ENCODE measurements around the gene LRCH3.

LRCH3 gene

DNA sequence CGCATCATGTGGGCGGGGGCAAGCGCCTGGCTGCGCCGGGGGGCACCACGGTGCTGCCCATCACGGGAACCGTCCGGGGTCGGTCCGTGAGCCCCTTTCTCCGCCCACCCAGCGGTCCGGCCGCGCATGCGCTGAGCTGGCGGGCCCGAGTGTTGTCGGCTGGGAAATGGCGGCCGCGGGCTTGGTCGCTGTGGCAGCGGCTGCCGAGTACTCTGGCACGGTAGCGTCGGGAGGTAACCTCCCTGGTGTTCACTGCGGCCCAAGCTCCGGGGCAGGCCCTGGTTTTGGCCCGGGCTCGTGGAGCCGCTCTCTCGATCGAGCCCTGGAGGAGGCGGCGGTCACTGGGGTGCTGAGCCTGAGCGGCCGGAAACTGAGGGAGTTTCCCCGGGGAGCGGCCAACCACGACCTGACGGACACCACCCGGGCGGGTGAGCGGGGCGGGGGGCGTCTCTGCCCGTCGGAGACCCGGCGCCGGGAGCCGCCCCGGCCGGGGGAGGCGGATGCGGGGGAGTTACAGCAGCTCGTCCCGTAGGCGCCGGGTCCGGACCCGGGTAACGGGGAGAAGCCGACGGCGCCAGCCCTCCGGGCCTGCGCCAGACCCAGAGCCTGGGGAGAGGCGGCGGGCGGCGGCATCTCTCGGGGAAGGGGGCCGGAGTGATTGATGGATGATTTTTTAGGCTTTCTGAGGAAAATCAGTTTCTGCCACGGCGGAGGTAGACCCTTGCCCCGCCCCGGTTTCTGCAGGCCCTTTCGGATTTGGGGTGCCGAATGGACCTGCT lies at the start of gene LRCH3:
TSS of gene LRCH3 (plus strand) at position 142 of the 779 bp plus-strand sequence. CDS start at position 167, 25 bp downstream.
- Mint-ChIP-seq H3K36me3 (peaks cover 10 to 44% of the 10 kb centered on the region in 2 donors), H3K9me3 (no peaks in the 10 kb centered on the region), H3K27me3 (no peaks in the 10 kb centered on the region), H3K4me3 (peak within 1 kb of the TSS; percentile 90 to 93), H3K27ac (peak within 1 kb of the TSS; percentile 98), H3K4me1 (peaks cover 31 to 64% of the 10 kb centered on the region in 2 donors)
- DNase-seq (peak; percentile 86), ATAC-seq (replicated peaks) (peak; percentile 76 to 79)

DNA sequence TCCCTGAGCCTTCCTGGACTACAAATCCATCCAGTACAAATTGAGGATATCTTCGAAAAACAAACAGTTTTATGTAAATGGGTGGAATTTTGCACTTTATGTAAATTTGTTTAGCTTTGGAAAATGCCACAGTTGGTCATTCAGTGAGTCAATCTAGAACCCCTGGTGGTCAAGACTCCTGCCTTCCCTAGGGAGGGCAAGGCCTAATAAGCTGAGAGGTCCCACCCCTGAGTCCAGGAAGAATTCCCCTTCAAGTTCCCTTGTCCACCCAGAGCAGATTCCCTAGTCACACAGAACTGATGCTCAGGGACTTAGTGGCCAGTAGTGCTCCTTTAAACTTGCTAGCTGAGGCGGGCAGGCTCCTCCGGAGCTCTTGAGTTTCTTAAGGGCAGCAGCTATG lies 48.3 kb upstream of the LRCH3 start:
- DNase-seq: no peak
- no peaks in the 10 kb centered on the region for H3K9me3 Mint-ChIP-seq
- H3K27ac Mint-ChIP-seq: no peak overlapping the region

DNA sequence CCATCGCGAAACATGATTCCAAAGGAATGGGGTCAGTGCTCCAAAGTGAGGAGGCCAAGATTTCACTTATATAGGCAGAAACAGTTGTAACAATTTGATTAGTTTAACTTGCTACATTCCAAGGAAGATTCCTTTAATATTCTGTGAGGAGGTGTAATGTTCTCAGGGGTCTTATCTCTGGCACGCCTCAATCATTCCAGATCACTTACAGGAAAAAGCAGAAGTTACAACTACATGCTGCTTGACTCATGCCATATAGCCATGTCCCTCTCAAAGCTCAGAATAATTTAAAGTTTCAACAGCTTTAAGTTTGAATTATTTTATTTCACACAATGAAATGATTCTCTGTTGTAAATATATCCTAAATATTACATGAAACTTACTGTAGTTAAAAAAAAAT lies 44.8 kb upstream of the LRCH3 start:
- DNase-seq (no peak), ATAC-seq (replicated peaks) (no peak)
- peaks cover 13 to 27% of the 10 kb centered on the region in 2 donors for H3K4me1 Mint-ChIP-seq
- no peaks in the 10 kb centered on the region for H3K9me3 Mint-ChIP-seq
- H3K27me3 Mint-ChIP-seq: no peaks in the 10 kb centered on the region
- H3K27ac Mint-ChIP-seq: no peak overlapping the region
- peaks cover 7 to 19% of the 10 kb centered on the region in 2 donors for H3K36me3 Mint-ChIP-seq
- no peak overlapping the region for H3K4me3 Mint-ChIP-seq

More for the DNA sequence above, 48.3 kb upstream of the LRCH3 start:
- H3K36me3 Mint-ChIP-seq: peaks cover 2 to 5% of the 10 kb centered on the region in 2 donors
- no peak overlapping the region for H3K4me3 Mint-ChIP-seq
- no peaks in the 10 kb centered on the region for H3K27me3 Mint-ChIP-seq
- no peak for ATAC-seq (replicated peaks)
- peaks cover 9 to 22% of the 10 kb centered on the region in 2 donors for H3K4me1 Mint-ChIP-seq

DNA sequence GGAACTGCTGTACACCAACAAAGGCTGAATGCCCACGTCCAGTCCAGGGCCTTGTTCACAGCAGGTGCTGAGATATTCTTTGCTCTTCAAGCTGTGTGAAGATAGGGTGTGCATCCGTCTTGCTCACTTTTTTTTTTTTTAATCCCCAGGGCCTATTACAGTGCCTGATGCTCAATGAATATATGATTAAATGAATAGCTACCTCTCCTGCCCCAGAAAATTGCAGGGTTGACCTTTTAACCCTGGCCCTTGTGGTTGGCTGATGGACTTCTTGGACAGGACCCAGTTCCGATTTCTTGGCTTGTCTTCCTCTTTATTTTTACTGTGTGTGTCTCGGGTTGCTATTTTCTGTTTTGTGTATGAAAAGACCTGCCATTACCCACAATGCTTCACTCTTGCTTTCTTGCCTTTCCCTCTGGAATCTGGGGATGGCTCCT lies 44.2 kb upstream of the LRCH3 start:
- DNase-seq (no peak), ATAC-seq (replicated peaks) (no peak)
- H3K27me3 Mint-ChIP-seq: no peaks in the 10 kb centered on the region
- peaks cover 9 to 21% of the 10 kb centered on the region in 2 donors for H3K36me3 Mint-ChIP-seq
- H3K9me3 Mint-ChIP-seq: no peaks in the 10 kb centered on the region
- no peak overlapping the region for H3K4me3 Mint-ChIP-seq
- H3K4me1 Mint-ChIP-seq: peaks cover 15 to 30% of the 10 kb centered on the region in 2 donors
- H3K27ac Mint-ChIP-seq: no peak overlapping the region

DNA sequence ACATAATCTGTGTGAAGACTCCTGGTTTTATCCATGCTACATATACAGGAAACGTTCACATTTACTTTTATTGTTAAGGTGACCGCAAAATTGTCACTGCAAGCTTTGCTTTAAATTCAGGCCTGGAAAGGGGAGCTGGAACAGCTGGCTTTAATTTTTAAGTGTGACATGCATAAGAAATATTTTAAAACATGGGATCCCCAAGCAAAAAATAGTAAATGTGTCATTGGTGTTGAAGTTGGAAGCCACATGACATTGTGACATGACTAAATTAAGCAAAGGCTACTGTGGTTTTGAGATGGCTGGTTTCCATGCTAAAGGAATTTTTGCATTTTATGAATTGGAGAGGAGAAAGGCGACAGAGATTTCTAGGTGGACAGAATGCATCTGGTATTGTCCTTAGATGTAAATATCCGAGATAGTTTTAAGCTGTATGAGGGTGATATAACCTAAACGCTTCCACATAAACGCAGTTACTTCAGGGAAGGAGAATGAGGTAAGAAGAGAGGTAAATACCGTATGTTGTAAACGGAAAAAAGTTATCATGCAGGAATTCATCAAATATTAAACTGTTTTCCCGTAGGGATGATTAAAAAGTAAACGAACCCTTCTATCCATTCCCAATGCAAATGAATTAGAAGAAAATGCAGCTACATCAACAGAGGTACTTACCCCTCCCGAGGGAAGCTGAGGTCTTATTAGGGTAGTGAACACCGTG lies 42.3 kb upstream of the LRCH3 start:
- no peaks in the 10 kb centered on the region for H3K27me3 Mint-ChIP-seq
- DNase-seq (no peak), ATAC-seq (replicated peaks) (no peak)
- peaks cover 7 to 17% of the 10 kb centered on the region in 2 donors for H3K36me3 Mint-ChIP-seq
- peaks cover 22 to 39% of the 10 kb centered on the region in 2 donors for H3K4me1 Mint-ChIP-seq
- peak overlapping the region; percentile 92 to 97 for H3K4me3 Mint-ChIP-seq
- no peaks in the 10 kb centered on the region for H3K9me3 Mint-ChIP-seq
- H3K27ac Mint-ChIP-seq: peak overlapping the region; percentile 94

DNA sequence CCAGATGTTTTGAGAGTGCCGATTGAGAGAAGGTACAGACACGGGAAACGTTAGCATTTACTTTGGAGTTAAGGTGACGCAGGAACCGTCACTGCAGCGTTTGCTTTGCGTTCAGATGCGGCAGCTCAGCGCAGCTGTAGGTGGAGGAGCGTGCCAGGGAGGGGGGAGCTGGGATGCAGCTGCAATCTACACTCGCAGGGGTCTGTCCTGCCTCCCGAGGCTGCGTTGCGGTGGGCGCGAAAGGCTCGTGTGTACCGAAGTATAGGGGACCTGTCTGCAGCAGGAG lies 41.8 kb upstream of the LRCH3 start:
- ATAC-seq (replicated peaks) (peak; percentile 65 to 69), DNase-seq (peak; percentile 70)
- H3K27ac Mint-ChIP-seq: peak overlapping the region; percentile 94
- H3K4me3 Mint-ChIP-seq: peak overlapping the region; percentile 92 to 97
- no peaks in the 10 kb centered on the region for H3K27me3 Mint-ChIP-seq
- no peaks in the 10 kb centered on the region for H3K9me3 Mint-ChIP-seq
- peaks cover 25 to 44% of the 10 kb centered on the region in 2 donors for H3K4me1 Mint-ChIP-seq
- peaks cover 7 to 21% of the 10 kb centered on the region in 2 donors for H3K36me3 Mint-ChIP-seq

DNA sequence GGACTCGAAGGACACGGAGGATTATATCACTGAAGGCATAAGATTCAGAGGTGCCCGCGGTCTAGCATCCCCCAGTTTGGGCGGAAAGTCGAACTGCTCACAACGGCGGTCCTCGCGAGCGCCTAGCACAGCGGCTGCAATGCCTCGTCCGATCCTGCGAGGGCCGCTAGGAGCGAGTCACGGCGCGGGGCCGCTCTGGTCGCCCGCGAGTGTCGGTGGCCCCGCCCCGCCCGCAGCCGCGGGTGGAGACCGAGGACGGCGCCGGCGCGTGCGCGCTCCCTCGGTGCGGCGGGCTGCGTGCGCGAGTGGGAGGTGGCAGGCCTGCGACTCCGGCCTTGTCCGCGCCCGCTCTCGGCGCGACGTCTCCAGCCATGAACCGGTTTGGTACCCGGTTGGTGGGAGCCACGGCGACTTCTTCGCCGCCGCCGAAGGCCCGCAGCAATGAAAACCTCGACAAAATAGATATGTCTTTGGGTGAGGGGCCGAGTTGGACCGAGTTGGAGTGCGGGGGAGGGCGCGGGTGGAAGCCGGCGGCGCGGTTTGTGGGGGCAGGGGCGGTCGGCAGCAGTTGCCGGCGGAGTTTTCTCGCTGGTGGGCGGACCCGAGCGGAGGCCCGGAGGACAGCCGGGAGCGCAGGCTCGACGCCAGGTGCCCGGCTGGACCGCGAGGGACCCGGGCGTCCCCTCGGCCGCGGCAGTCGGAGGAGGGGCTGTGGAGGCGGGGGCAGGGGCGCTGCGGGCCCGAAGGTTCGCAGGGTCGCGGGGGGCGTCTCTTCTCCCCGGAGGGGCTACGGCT lies 41.3 kb upstream of the LRCH3 start, which contains the start of gene FYTTD1:
TSS of gene FYTTD1 (plus strand) at position 283 of the 795 bp plus-strand sequence. CDS start at position 372, 89 bp downstream.
- H3K36me3 Mint-ChIP-seq: peaks cover 7 to 23% of the 10 kb centered on the region in 2 donors
- peak; percentile 88 to 90 for ATAC-seq (replicated peaks)
- no peaks in the 10 kb centered on the region for H3K27me3 Mint-ChIP-seq
- H3K9me3 Mint-ChIP-seq: no peaks in the 10 kb centered on the region
- H3K27ac Mint-ChIP-seq: peak within 1 kb of the TSS; percentile 99
- peak; percentile 92 for DNase-seq
- H3K4me1 Mint-ChIP-seq: peaks cover 25 to 47% of the 10 kb centered on the region in 2 donors
- peak within 1 kb of the TSS; percentile 92 to 97 for H3K4me3 Mint-ChIP-seq

DNA sequence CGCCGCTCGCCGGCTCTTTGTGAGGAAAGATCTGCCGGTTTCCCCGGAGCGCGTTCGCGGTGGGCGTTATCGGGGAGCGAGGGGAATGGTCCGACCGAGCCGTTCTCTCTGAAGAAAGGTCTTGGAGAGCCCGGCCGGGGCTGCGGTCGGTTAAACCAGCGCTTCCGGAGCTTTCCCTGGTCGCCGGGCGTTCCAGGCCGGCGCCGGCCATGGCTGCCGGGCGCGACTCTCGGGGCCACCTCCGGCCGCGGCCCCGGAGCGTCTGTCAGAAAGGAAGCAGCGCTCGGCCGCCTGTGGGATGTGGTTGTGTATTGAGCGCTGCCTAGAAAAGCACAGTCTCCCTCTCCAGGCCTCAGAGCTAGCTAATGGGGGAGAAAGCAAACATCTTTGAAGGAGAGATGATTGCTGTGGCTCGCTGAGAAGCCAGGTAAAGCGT lies 40.6 kb upstream of the LRCH3 start:
- DNase-seq (peak; percentile 40), ATAC-seq (replicated peaks) (peak; percentile 52 to 53)
- H3K36me3 Mint-ChIP-seq: peaks cover 7 to 26% of the 10 kb centered on the region in 2 donors
- no peaks in the 10 kb centered on the region for H3K27me3 Mint-ChIP-seq
- no peaks in the 10 kb centered on the region for H3K9me3 Mint-ChIP-seq
- peaks cover 27 to 51% of the 10 kb centered on the region in 2 donors for H3K4me1 Mint-ChIP-seq
- peak overlapping the region; percentile 92 to 97 for H3K4me3 Mint-ChIP-seq
- H3K27ac Mint-ChIP-seq: peak overlapping the region; percentile 95

DNA sequence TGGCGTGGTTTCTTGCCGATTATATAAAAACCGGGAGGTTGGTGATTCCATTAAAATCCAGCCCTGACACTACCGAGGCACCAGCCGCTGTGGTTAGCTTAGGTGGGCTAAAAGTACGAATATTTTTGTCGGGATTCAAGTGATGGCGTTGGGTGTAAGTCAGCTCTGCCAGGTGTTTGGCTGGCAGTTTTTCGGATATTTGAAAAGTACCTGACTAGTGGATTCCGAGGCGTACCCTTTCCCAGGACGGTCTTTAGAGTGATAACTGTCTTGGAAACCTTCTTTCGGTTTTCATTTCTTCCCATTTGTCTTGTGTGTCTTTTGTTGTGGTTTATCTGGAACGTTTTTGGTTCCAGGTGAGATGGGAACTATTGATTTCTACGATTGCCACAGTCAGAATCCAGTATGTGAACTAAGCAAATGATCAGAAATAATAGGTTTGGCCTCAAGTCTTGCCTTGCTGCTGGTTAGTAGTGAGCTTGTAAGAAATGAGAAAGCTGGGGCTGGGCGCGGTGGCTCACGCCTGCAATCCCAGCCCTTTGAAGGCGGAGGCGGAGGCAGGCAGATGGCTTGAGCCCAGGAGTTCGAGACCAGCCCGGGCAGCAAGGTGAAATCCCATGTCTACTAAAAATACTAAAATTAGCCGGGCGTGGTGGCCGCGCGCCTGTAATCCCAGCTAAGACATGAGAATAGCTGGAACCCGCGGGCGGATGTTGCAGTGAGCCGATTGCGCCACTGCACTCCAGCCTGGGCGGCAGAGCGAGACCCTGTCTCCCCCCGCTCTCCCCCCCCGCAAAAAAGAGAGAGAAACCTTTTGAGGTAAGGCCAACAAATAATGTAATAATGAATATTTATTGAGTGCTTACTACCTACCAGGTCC lies 40.0 kb upstream of the LRCH3 start:
- H3K4me1 Mint-ChIP-seq: peaks cover 31 to 52% of the 10 kb centered on the region in 2 donors
- H3K27me3 Mint-ChIP-seq: no peaks in the 10 kb centered on the region
- peaks cover 7 to 31% of the 10 kb centered on the region in 2 donors for H3K36me3 Mint-ChIP-seq
- no peak for ATAC-seq (replicated peaks)
- H3K4me3 Mint-ChIP-seq: peak overlapping the region; percentile 92 to 97
- DNase-seq: peak; percentile 36
- H3K27ac Mint-ChIP-seq: peak overlapping the region; percentile 95
- H3K9me3 Mint-ChIP-seq: no peaks in the 10 kb centered on the region

DNA sequence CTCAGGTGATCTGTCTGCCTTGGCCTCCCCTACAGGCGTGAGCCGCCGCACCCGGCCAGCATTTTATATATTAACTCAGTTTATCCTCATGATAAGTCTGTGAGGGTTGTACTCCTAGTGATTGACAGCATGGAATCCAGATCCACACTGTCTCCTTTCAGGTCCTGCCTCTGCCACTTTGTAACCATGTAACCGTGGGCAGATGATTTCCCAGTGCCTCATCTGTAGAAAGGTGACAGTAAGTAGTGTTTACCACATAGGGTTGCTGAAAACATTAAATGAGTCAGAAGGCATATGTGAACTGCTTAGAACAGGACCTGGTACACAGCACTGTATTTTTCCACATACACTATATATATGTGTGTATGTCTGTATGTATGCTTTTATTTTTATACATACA lies 38.9 kb upstream of the LRCH3 start:
- Mint-ChIP-seq H3K4me3 (peak overlapping the region; percentile 73 to 80), H3K36me3 (peaks cover 7 to 38% of the 10 kb centered on the region in 2 donors), H3K27ac (peak overlapping the region; percentile 84), H3K27me3 (no peaks in the 10 kb centered on the region), H3K9me3 (no peaks in the 10 kb centered on the region), H3K4me1 (peaks cover 29 to 49% of the 10 kb centered on the region in 2 donors)
- no peak for DNase-seq
- no peak for ATAC-seq (replicated peaks)

DNA sequence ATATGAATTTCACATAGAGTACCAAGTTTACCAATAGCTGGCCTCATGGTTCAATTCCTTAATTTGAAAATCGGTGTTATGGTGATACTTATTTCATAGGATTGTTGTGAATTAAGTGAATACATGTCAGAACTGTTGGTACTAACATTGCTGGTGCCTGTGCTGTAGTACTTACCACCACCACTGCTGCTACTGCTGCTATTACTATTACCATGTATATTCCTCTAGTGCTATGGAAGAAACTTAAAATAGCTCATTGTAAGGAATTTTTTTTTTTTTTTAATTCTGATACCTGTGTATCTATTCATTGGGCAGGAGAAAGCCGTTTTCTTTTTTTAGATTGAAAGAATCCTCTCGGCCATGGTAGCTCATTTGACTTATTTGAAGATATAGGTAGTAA lies 37.8 kb upstream of the LRCH3 start:
- Mint-ChIP-seq H3K9me3 (no peaks in the 10 kb centered on the region), H3K27me3 (no peaks in the 10 kb centered on the region), H3K4me3 (peak overlapping the region in 1 of 2 donors; percentile 59), H3K4me1 (peaks cover 28 to 47% of the 10 kb centered on the region in 2 donors), H3K27ac (no peak overlapping the region), H3K36me3 (peaks cover 9 to 40% of the 10 kb centered on the region in 2 donors)
- no peak for ATAC-seq (replicated peaks)
- DNase-seq: no peak

DNA sequence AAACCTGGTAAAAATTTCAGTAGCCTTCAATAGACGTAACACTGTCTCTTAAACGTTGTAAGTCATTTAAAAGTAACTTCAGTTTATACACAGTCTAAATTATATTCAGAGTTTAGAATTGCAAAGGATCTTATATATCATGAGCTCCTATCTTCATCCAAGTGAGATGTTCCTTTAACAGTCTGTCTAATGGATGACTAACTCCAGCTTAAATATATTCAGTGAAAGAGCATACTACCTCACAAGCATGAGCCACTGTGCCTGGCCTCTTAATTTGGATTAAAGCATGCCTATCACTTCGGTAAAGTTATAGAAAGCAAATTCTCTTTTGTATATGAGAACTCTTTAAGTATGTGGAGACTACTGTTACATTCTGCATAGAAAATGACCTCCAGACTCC lies 34.4 kb upstream of the LRCH3 start:
- Mint-ChIP-seq H3K4me1 (peaks cover 19 to 31% of the 10 kb centered on the region in 2 donors), H3K27me3 (no peaks in the 10 kb centered on the region), H3K36me3 (peaks cover 2 to 24% of the 10 kb centered on the region in 2 donors), H3K9me3 (no peaks in the 10 kb centered on the region), H3K27ac (no peak overlapping the region), H3K4me3 (no peak overlapping the region)
- ATAC-seq (replicated peaks) (no peak), DNase-seq (no peak)

DNA sequence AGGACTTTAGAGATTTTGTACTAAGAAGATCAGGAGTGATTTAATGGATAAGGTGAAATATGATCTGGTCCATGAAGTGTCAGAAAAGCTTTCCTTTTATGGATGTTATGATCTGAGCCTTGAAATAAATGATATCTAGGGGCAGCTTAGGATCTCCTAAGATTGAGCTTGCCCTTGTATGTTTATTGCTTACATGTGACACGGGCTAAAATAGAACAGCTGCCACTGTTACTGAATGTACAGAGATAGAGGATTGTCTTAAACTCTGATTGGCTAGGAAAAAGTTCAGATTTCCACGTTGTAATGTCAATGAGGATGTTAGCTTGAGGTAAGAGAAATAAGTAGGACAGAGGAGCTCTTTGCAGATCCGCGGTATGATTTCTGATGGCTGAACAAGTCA lies 32.5 kb upstream of the LRCH3 start:
- peaks cover 5 to 26% of the 10 kb centered on the region in 2 donors for H3K36me3 Mint-ChIP-seq
- H3K4me3 Mint-ChIP-seq: no peak overlapping the region
- H3K9me3 Mint-ChIP-seq: no peaks in the 10 kb centered on the region
- DNase-seq: no peak
- H3K4me1 Mint-ChIP-seq: peaks cover 10 to 22% of the 10 kb centered on the region in 2 donors
- no peak overlapping the region for H3K27ac Mint-ChIP-seq
- no peaks in the 10 kb centered on the region for H3K27me3 Mint-ChIP-seq
- ATAC-seq (replicated peaks): no peak

Data from stimulated activated naive B cell treated with anti-CD40 and anti-IgM and Interleukin-4, amounts not matched to agents 10 μg/mL and 1 μg/mL and 100 μg/mL, for 72 hours (primary cell).